ENCODE results near the gene RXFP4. TPM values are rescaled to one million over a fixed set of nuclear protein-coding genes. Genes with fewer than 3 reads are reported as not detected.
A peak's percentile ranks its signal among the peaks of the same experiment; 100 is the strongest.

The RXFP4 gene
- total RNA-seq, 1 donor from 2014 or later = not detected

DNA sequence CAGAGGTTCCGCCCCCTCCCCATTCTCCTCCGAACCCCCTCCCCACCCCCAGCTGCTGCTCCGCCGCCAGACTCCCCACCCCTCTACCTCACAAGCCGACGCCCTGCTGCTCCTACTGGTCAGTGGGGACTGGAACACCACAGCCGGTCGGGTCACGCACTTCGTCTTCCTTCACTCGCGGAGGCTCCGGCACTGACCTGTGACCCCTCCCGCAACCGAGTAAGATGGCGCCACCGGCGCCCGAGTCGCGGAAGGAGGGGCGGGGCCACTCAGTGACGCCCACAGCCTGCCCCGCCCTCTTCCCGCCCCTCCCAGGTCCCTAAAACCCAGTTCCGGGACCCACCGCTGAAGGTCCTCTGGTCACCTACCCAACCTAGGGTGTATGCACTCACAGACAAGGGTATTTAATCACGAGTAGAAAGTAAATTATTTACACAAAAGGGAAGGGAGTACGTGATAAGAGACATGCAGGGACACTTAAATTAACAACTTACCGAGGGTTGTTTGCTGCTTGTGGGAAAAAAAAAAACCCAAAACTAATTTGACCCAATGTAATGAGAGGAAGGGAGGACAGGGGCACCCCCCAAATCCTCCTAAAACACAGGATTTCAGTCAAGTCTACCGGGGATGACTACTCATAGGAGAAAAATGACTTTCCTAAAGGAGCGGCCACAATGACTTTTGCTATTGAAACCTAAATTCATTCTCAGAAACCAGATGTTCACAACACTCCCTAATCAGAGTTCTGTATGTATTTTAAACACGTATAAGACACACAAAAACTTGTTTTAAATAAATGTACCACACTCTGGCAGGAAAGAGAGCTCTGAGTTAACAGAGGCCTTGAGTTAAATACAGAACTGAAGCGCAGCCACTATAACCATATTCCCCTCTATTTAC is 30.0 kb upstream of the RXFP4 start, which contains the start of gene RIT1:
TSS of gene RIT1 (minus strand) at position 194 of the 900 bp plus-strand sequence. CDS start 588 bp downstream, outside the sequence.
- DNase-seq (ENCODE audit: low read depth) = no peak
- H3K4me3 ChIP-seq (ENCODE audit: low read depth, low read length) = peak within 1 kb of the TSS; percentile 90
- no peaks in the 10 kb centered on the region for H3K27me3 ChIP-seq (ENCODE audit: control insufficient read depth, insufficient read depth, low read length)
- no peaks in the 10 kb centered on the region for H3K36me3 ChIP-seq (ENCODE audit: control insufficient read depth, insufficient read depth, low read length)
- TF ChIP-seq, protein P1, sequence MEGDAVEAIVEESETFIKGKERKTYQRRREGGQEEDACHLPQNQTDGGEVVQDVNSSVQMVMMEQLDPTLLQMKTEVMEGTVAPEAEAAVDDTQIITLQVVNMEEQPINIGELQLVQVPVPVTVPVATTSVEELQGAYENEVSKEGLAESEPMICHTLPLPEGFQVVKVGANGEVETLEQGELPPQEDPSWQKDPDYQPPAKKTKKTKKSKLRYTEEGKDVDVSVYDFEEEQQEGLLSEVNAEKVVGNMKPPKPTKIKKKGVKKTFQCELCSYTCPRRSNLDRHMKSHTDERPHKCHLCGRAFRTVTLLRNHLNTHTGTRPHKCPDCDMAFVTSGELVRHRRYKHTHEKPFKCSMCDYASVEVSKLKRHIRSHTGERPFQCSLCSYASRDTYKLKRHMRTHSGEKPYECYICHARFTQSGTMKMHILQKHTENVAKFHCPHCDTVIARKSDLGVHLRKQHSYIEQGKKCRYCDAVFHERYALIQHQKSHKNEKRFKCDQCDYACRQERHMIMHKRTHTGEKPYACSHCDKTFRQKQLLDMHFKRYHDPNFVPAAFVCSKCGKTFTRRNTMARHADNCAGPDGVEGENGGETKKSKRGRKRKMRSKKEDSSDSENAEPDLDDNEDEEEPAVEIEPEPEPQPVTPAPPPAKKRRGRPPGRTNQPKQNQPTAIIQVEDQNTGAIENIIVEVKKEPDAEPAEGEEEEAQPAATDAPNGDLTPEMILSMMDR (IDR thresholded peaks at IDR 0.05; ENCODE audit: insufficient read depth, low read length, poor library complexity, severe bottlenecking) = no peak

DNA sequence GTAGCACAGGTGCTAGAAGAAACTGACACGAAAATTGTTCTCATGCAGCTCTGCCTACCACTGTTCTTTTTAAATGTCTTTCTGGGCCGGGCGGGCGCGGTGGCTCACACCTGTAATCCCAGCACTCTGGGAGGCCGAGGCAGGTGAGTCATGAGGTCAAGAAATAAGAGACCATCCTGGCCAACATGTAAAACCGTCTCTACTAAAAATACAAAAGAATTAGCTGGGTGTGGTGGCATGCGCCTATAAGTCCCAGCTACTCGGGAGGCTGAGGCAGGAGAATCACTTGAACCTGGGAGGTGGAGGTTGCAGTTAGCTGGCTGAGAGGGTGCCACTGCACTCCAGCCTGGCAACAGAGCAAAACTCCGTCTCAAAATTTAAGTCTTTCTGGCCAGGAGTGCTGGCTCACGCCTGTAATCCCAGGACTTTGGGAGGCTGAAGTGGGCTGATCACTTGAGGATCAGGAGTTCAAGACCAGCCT is 29.3 kb upstream of the RXFP4 start:
- DNase-seq (ENCODE audit: low read depth) = no peak
- TF ChIP-seq, protein P1 (IDR thresholded peaks at IDR 0.05; ENCODE audit: insufficient read depth, low read length, poor library complexity, severe bottlenecking) = no peak
- Histone ChIP-seq H3K4me3 (ENCODE audit: low read depth, low read length) (no peak overlapping the region), H3K36me3 (ENCODE audit: control insufficient read depth, insufficient read depth, low read length) (no peaks in the 10 kb centered on the region), H3K27me3 (ENCODE audit: control insufficient read depth, insufficient read depth, low read length) (no peaks in the 10 kb centered on the region)

DNA sequence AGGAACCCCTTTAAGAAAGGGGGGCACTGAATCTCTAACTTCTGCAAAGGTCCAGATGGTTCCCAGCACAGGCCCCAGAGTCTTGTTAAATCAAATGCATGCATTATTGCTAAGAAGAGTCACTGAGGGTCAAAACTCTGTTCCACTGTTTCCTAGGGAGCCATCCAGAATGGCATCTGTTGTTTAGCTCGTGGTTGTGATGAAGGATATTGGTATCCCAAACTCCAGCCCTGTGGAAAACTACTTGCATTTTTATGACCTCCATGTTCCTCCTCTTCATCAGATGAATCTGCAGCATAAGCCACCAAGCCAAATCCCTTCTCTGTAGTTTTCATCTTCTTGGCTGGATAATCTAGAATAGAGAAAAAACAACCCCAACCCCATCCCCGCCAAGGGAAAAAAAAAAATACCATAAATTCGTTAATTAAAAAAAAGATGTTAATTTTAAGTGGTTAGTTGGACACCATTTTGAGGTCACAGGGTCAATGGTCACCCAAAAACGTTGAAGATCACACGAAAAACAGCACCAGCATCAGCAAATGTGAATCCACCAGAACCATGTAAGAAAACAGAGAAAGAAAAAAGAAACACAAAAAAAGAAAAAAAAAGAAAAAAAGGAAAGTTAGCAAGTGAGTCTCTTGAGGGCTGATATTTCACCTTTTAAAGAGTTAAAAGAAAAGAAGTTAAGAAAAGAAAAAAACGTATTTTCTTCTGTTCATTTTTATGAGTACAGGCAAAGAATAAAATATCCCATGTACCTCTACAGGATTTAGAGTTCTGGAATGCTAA is 27.3 kb upstream of the RXFP4 start:
- DNase-seq (ENCODE audit: low read depth) = no peak
- Histone ChIP-seq H3K36me3 (ENCODE audit: control insufficient read depth, insufficient read depth, low read length) (peaks cover 2% of the 10 kb centered on the region), H3K4me3 (ENCODE audit: low read depth, low read length) (no peak overlapping the region), H3K27me3 (ENCODE audit: control insufficient read depth, insufficient read depth, low read length) (no peaks in the 10 kb centered on the region)
- TF ChIP-seq, protein P1 (IDR thresholded peaks at IDR 0.05; ENCODE audit: insufficient read depth, low read length, poor library complexity, severe bottlenecking) = no peak

DNA sequence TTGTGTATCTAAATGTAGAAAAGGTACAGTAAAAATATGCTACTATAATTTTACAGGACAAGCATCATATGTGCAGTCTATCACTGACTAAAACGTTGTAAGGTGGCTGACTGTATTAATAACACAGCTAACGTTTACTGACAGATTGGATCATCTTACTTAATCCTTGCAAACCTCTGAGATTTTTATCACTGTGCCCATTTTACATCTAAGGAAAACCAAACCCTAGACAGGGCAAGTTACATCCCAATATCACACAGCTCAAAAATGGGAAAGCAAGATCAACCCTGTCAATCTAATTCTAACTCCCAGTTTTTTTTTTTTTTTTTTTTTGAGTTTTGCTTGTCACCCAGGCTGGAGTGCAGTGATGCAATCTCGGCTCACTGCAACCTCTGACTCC is 22.8 kb upstream of the RXFP4 start:
- no peaks in the 10 kb centered on the region for H3K27me3 ChIP-seq (ENCODE audit: control insufficient read depth, insufficient read depth, low read length)
- no peak for DNase-seq (ENCODE audit: low read depth)
- H3K36me3 ChIP-seq (ENCODE audit: control insufficient read depth, insufficient read depth, low read length) = peaks cover 2% of the 10 kb centered on the region
- no peak overlapping the region for H3K4me3 ChIP-seq (ENCODE audit: low read depth, low read length)
- TF ChIP-seq, protein P1 (IDR thresholded peaks at IDR 0.05; ENCODE audit: insufficient read depth, low read length, poor library complexity, severe bottlenecking) = no peak

DNA sequence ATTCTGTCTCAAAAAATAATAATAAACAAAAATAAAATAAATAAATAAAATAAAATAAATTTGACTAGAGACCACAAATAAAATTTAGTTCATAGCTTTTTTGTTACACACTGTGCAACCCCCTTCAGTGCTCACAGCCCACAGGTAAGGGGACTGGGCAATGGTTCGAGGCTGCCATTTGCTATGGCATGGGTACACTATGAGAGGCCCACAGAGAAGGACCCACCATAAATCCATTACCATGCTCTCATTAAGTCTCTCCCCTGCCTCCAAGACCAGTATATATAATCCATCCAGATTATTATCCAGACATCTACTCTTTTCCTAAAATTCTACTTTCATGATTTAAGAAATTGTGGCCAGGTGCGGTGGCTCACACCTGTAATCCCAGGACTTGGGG is 21.6 kb upstream of the RXFP4 start:
- H3K36me3 ChIP-seq (ENCODE audit: control insufficient read depth, insufficient read depth, low read length) = peaks cover 3% of the 10 kb centered on the region
- TF ChIP-seq, protein P1 (IDR thresholded peaks at IDR 0.05; ENCODE audit: insufficient read depth, low read length, poor library complexity, severe bottlenecking) = no peak
- no peak for DNase-seq (ENCODE audit: low read depth)
- H3K4me3 ChIP-seq (ENCODE audit: low read depth, low read length) = no peak overlapping the region
- no peaks in the 10 kb centered on the region for H3K27me3 ChIP-seq (ENCODE audit: control insufficient read depth, insufficient read depth, low read length)
